IPS-18c (cell line): ENCODE data around the gene NAXD.
"Not testable (repeated sequence)": the region's sequence is repeated elsewhere in the genome, so short reads cannot be mapped to it uniquely, and the experiment has no call there.

Experiments
- H3K4me3 ChIP-seq: 2 replicates; pipeline ENCODE4 v1.7.0; 2013; ENCODE audit warnings: low read depth, mild to moderate bottlenecking, low read length, moderate library complexity; ENCODE audit not compliant: insufficient read depth
- H3K9me3 ChIP-seq: one replicate; pipeline ENCODE4 v1.6.1; 2013; ENCODE audit warnings: mild to moderate bottlenecking, low read length, moderate library complexity; ENCODE audit not compliant: control insufficient read depth, insufficient read depth

The NAXD gene

DNA sequence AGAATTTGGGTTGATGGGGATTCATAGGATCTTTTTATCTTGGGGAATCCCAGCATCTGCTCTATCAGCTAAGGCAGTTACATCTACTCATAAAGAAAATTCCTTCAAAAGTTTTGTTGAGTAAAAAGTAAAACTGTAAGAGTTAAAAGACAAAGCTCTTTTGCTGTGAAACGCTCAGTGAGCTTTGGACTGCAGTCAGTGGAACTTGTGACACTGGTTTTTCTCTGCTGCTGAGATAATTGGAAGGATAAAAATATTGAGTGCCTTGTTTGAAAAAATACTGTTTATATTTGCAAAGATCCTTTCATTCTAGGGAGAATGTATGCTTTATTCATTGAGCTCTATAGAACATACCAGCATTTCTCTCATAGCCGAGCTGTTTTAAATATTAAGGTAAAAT lies 5.3 kb downstream of the NAXD start:
- H3K9me3 ChIP-seq, result no peaks in the 10 kb centered on the region
- H3K4me3 ChIP-seq, result no peak overlapping the region

DNA sequence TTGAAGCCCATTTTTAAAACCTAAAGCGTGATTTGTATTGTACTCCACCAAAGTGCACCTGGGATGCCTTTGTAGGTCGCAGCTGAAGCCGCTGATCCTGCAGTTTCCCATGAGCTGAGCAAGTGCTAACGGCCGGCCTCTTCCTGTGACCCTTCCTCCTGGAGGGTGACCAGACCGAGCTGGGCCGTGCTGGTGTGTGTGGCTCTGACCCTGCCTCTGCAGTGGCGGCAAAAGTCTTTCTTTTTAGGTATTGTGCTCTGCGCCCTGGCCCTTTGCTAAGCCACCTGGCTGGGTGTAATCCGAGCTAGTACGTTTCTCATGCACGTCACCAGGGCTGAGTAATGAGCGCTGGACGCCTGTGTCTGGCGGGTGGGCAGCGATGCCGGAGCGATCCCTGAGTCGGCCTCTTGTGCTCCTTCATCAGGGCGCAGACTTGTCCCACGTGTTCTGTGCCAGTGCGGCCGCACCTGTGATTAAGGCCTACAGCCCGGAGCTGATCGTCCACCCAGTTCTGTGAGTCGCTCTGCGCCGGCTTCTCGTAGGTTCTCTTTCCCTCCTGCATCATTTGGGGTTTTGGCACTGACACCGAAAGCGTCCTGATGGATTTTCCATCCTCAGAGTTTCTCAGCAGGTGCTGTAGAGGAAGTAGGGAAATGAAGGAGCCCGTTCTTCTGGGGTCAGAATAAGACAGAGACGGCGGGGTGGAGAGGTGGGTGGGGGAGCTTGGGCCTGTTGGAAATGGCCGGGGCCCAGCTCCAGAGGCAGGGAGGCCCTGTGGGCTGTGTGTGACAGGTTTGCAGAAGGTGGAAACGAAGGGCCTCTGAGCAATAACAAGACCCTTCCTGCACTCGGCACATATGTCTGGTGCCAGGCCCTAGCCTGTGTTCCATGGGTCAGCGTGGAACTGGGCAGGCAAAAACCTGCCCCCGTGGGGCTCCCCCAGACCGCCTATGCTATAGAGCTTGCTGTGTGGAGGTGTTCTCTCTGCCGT lies 9.7 kb downstream of the NAXD start:
- H3K9me3 ChIP-seq, result no peaks in the 10 kb centered on the region

DNA sequence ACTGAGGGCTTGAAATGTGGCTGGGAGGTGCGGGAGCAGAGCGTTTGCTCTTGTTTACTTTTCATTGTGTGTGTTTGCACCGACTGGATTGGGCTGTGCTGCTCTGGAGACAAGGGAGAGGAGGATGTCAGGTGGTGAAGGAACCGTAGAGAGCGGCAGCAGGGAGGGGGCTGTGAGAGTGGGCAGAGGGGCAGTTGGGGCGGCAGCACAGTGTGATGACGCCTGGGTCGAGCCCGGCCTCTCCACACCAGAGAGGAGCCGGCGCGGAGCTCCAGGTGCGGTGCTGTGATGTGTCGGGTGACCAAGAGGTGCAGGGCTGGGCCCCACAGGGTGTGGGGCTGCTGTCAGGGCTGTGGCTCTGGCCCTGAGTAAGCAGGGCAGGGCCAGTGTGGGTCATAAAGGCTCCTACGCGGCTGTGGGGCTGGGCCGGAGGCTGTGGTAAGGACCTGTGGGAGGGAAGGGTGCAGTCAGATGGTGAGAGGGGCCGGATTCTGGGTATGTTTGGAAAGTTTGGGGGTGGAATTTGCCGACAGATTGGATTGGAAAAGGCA lies 10.5 kb downstream of the NAXD start:
- H3K9me3 ChIP-seq, result no peaks in the 10 kb centered on the region
- H3K4me3 ChIP-seq, result no peak overlapping the region

More for the DNA sequence above, 9.7 kb downstream of the NAXD start:
- no peak overlapping the region for H3K4me3 ChIP-seq

DNA sequence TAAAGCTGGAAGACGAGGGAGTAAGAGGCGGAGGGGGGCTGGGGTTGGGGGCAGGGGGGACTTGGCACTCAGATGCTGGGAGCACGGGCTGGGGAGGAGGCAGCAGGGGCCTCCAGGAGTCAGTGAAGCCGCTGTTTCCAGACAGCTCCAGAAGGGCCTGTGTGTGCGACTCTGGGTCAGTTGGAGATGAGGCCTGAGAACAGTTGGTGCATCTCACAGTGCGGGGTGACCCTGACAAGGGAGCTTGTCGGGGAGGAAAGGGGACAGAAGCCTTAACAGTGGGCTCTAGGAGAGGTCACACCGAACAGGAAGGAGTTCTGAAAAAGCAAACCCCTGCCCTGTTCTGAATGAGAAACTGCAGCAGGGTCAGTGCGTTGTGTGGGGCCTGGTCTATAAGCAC lies 11.2 kb downstream of the NAXD start:
- Histone ChIP-seq H3K9me3 (no peaks in the 10 kb centered on the region), H3K4me3 (no peak overlapping the region)

DNA sequence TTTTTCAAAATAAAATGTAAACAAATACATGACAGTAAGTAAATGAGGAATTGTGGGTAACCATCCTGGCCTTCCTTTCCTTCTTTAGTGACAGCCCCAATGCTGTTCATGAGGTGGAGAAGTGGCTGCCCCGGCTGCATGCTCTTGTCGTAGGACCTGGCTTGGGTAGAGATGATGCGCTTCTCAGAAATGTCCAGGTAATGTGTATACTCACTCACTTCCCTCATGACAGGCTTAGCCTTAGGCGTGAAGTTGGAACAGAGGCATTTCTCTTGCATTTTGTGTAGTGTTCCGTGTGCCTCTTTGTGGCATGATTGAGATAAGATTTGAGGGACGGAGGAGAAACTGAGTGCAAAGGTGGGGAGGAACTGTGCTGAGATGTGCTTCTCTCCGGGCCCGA lies 12.0 kb downstream of the NAXD start:
- no peaks in the 10 kb centered on the region for H3K9me3 ChIP-seq
- no peak overlapping the region for H3K4me3 ChIP-seq

DNA sequence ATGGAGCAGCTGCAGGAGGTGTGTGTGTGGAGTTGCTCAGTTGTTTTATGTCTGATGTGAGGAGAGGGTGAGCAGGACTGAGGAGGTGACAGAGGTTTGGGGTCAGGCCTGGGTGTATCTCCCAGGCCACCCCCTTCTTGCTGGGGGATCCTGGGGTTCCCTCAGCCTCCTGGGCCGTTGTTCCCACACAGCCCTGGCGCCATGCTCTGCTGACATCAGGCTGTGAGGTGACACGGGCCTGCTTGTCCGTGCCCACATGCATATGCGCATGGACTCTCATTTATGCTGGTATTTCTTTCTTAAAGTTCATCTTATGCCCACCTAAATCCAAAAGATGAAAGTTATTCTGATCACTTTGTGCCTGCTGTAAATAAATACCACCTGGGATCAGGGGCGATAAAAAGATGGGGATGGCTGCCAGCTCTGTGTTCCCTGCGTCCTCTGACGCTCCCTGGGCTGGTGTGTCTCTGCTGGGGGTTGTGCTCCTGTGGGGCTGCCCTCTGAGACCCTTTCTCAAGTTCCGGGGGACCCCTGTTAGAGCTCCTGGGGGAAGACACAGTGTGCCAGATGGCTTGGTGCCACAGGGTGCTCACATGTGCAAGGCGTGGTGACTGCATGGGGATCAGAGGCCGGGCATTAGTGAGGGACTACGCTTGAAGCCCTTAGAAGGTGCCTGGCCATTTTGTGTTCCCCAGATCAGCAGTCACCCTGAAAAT lies 12.6 kb downstream of the NAXD start:
- no peaks in the 10 kb centered on the region for H3K9me3 ChIP-seq

DNA sequence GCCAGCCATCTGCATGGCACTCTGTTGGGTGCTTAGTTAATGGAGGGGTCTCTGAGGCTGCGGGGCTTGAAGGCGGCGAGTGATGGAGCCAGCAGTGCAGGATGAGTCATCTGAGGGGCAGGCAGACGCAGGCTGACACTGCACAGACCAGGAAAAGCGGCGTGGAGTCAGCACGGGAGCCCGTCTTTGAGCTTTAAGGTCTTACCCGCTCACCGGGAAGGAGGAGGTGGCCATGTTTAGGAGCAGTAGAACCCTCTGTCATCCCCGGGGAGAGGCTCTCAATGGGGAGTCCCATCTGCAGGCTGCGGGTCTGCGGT lies 13.1 kb downstream of the NAXD start:
- H3K9me3 ChIP-seq, result no peaks in the 10 kb centered on the region
- H3K4me3 ChIP-seq, result no peak overlapping the region

More for the DNA sequence above, 12.6 kb downstream of the NAXD start:
- no peak overlapping the region for H3K4me3 ChIP-seq

DNA sequence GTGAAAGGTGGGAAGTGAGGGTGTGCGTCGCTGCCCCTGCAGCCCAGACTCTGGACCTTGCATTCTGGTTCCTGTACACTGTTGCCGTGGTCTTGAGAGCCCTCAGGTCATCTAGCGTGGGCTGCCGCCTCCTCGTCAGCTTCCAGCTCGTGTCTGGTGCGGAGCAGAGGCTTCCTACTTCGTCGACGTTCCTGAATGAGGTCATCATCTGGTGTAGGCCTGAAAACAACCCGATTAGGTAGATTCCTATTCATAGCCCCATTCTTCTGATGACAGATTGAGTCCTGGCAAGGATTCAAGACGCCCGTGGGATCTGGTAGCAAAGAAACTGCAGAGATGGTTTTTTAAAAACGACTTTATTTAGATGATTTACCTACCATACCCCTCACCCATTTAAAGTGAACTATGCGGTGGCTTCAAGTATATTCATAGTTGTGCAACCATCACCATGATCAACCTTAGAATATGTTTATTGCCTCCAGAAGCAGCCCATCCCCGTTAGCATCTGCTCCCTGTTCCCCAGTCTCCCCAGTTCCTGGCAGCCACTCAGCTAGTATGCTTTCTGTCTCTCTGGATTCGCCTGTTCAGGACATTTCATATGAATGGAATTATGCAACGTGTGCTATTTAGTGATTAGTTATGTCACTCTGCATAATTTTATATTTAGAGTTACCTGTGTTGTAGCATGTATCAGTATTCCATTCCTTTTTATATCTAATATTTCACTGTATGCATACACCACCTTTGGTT lies 13.8 kb downstream of the NAXD start:
- Histone ChIP-seq H3K9me3 (no peaks in the 10 kb centered on the region), H3K4me3 (no peak overlapping the region)

DNA sequence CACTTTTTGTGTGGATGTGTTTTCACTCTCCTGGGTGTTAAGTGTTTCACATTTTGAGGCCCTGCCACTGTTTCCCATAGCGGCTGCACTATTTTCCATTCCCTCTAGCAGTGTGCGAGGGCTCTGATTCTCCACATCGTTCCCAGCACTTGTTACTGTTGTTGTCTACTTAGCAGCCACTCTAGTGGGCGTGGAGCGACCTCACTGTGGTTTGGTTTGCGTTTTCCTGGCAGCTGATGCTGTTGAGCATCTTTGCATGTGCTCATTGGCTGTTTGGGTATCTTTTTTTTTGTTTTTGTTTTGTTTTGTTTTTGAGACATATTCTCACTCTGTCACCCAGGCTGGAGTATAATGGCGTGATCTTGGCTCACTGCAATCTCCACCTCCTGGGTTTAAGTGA lies 14.4 kb downstream of the NAXD start:
- H3K4me3 ChIP-seq, result no peak overlapping the region
- no peaks in the 10 kb centered on the region for H3K9me3 ChIP-seq

DNA sequence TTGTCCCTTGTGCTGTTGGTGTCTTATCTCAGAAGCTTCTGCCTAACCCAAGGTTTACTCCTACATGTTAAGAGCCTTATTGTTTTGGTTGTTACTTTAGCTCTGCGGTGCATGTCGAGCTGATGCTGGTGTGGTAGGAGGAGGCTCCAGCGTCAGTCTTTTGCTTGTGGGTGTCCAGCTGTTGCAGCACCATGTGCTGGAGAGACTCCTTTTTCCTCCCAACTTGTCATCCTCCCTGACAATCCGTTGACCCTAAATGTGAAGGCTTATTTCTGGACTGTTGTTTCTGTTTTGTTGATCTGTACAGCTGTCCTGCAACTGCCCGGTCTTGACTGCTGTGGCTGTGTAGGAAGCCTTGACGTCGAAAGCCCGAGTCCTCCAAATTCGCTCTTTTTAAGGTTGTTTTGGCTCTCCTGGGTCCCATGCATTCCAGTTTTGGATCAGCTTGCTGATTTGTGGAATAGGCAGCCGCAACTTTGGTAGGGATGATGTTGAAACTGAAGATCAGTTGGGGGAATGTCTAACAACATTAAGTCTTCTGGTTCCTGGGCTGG lies 15.3 kb downstream of the NAXD start:
- H3K9me3 ChIP-seq, result no peaks in the 10 kb centered on the region
- H3K4me3 ChIP-seq, result no peak overlapping the region

DNA sequence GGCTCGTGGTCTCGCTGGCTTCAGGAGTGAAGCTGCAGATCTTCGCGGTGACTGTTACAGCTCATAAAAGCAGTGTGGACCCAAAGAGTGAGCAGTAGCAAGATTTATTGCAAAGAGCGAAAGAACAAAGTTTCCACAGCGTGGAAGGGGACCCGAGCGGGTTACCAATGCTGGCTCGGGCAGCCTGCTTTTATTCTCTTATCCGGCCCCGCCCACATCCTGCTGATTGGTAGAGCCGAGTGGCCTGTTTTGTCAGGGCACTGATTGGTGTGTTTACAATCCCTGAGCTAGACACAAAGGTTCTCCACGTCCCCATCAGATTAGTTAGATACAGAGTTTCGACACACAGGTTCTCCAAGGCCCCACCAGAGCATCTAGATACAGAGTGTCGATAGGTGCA lies 16.9 kb downstream of the NAXD start:
- H3K9me3 ChIP-seq, H3K4me3 ChIP-seq: not testable (repeated sequence)

DNA sequence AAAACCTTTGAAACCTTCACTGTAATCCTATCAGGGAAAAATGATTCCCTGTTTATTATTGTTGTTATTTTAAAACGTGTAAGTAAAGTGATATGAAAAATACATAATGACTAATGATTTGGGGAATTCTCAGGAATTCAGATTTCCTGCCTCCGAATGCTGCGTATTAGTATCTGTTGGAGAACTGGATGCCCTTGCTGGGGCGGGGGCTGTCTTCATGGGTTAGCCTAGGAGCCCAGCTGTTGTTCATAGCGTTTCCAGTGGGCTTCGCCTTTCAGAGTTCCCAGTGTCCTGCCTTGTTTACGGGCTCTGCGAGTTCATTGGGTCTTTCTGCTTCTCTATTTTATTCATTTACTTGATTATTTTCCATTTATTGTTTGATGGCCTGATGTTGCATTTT lies 18.4 kb downstream of the NAXD start:
- no peak overlapping the region for H3K4me3 ChIP-seq
- H3K9me3 ChIP-seq, result no peaks in the 10 kb centered on the region

DNA sequence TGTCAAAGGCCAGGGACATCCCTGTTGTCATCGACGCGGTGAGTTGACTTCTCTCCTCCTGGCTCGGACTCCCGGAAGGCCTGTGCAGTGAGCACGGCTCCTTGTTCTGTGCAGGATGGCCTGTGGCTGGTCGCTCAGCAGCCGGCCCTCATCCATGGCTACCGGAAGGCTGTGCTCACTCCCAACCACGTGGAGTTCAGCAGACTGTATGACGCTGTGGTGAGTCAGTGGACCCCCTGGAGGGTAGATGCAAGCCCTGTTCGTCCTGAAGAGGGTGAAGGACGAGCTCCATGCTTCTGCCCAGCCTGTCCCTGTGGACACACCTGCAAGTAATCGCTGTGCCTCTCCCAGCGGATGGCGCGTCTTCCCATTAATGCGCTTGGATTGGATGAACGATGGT lies 19.2 kb downstream of the NAXD start:
- Histone ChIP-seq H3K9me3 (no peaks in the 10 kb centered on the region), H3K4me3 (no peak overlapping the region)

DNA sequence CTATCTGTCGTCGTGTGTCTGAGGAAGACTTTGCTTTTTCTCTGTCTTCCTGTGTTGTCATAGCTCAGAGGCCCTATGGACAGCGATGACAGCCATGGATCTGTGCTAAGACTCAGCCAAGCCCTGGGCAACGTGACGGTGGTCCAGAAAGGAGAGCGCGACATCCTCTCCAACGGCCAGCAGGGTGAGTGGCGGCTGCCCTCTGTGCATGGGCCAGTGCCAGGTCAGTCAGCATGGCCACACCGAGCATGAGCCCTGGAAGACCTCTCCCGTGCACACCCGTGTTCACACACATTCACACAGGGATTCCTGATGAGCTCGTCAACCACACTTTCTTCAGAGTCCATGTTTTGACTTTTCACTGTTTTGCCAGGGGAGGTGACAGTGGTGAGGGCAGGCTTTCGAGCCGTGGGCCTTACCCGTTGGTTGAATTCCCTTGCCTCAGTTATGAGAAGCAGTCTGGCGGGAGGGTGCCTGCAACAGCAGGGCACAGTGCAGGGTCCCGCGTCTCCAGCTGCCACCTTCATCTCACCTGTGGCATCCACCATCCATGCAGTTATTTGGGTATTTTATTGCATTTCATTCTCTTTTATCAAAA lies 20.2 kb downstream of the NAXD start:
- no peaks in the 10 kb centered on the region for H3K9me3 ChIP-seq
- H3K4me3 ChIP-seq, result no peak overlapping the region

DNA sequence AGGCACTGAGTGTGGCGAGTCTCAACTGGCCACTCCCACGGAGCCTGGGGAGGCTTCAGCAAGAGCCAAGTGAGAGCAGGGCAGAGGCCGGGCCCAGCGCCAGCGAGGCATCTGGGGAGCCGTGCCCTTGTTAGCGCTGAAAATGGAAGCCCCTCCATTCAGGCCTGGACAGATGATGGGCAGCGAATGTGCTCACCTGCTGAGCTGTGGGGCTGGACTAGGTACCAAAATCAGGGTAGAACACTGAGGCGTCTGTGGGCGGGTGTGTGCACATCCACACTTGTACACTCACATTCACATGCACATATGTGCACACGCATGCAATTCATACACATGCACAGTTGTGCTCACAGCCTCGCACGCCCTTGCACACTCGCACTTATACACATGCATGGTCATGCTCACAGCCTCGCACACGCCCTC lies 20.7 kb downstream of the NAXD start:
- H3K4me3 ChIP-seq, result no peak overlapping the region
- no peaks in the 10 kb centered on the region for H3K9me3 ChIP-seq

DNA sequence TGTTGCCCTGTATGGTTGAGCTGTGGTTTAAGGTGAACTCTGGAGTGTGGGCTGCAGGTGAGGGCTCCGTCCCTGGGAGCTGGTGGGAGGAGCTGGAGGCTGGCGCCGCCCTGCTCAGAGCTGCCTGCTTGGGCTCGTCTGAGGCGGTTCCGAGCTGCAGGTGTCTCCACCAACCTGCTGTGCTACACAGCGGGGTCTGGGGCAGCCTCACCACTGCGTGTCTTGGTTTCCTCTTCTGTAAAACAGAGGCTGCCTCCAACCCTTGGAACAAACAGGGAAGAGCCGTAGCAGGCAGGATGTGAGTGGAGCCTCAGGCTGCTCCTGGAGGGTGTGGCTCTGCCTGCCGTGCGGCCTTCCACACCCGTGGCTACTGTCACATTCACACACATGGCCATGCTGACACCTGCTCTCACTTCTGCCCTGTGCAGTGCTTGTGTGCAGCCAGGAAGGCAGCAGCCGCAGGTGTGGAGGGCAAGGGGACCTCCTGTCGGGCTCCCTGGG lies 21.4 kb downstream of the NAXD start:
- H3K9me3 ChIP-seq, result no peaks in the 10 kb centered on the region
- H3K4me3 ChIP-seq, result no peak overlapping the region

DNA sequence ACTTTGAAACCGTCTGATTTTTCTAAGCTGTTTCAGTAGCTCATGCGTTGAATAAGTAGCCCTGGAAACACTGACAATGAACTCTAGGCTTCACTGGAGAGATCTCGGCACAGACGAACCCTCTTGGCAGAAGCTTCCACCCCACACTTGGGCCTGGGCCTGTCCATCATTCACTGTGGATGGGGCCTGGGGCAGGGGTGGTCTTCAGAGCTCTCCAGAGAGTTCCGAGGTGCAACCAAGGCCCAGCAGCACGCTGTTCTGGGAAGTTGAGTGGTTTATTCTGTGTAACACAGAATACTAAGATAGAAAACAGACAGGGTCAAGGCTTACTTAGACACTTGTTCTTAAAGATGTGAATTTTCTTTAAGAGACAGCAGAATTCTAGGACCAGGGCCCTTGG lies 21.9 kb downstream of the NAXD start:
- no peaks in the 10 kb centered on the region for H3K9me3 ChIP-seq
- H3K4me3 ChIP-seq, result no peak overlapping the region
